BE2C (cell line): Measurements from ENCODE around the gene TPM1.

ENCODE experiments used
- DNase-seq: peaks from one replicate; pipeline ENCODE4 v3.0.0-alpha.2; 2020
- H3K27me3 ChIP-seq: fragments of 250-450 bp; sonication (Bioruptor Pico); 2 replicates; pipeline ENCODE4 v1.5.1; 2020; ENCODE audit warnings: mild to moderate bottlenecking
- H3K36me3 ChIP-seq: fragments of 250-450 bp; sonication (Bioruptor Pico); 2 replicates; pipeline ENCODE4 v1.5.1; 2020; ENCODE audit warnings: mild to moderate bottlenecking
- H3K4me1 ChIP-seq: fragments of 250-450 bp; sonication (Bioruptor Pico); 2 replicates; pipeline ENCODE4 v1.5.1; 2020
- H3K4me3 ChIP-seq: 2 replicates; pipeline ENCODE4 v1.5.1; 2011; ENCODE audit warnings: low read depth, low read length
- H3K9me3 ChIP-seq: fragments of 250-450 bp; sonication (Bioruptor Pico); 2 replicates; pipeline ENCODE4 v1.5.1; 2020
- TF ChIP-seq, protein P1 (sequence below): IDR thresholded peaks from 2 replicates; pipeline ENCODE4 v1.5.1; 2012; ENCODE audit warnings: mild to moderate bottlenecking, low read depth, low read length

TPM1 gene

DNA sequence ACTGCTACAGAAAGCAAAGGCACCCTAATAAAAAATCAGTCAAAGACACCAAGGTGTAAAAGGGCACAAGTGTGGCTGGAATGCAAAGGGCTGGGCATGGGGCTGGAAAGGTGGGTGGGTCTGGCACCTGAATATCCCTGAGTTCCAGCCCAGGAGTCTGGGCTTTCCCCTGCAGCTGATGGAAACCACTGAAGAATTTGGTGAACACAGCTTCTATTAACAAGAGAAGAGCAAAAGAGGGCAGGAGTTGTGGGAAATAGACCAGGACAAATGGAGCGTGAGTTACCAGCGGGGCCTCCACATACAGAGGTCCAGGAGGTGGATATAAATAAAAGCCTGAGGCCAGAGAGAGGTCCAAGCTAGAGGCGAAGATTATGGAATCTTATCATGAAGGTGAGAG lies 45.1 kb upstream of the TPM1 start:
- TF ChIP-seq, protein P1, sequence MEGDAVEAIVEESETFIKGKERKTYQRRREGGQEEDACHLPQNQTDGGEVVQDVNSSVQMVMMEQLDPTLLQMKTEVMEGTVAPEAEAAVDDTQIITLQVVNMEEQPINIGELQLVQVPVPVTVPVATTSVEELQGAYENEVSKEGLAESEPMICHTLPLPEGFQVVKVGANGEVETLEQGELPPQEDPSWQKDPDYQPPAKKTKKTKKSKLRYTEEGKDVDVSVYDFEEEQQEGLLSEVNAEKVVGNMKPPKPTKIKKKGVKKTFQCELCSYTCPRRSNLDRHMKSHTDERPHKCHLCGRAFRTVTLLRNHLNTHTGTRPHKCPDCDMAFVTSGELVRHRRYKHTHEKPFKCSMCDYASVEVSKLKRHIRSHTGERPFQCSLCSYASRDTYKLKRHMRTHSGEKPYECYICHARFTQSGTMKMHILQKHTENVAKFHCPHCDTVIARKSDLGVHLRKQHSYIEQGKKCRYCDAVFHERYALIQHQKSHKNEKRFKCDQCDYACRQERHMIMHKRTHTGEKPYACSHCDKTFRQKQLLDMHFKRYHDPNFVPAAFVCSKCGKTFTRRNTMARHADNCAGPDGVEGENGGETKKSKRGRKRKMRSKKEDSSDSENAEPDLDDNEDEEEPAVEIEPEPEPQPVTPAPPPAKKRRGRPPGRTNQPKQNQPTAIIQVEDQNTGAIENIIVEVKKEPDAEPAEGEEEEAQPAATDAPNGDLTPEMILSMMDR: no peak
- Histone ChIP-seq H3K9me3 (no peaks in the 10 kb centered on the region), H3K4me1 (peaks cover 9% of the 10 kb centered on the region), H3K27me3 (no peaks in the 10 kb centered on the region), H3K4me3 (no peak overlapping the region), H3K36me3 (no peaks in the 10 kb centered on the region)
- DNase-seq: no peak

DNA sequence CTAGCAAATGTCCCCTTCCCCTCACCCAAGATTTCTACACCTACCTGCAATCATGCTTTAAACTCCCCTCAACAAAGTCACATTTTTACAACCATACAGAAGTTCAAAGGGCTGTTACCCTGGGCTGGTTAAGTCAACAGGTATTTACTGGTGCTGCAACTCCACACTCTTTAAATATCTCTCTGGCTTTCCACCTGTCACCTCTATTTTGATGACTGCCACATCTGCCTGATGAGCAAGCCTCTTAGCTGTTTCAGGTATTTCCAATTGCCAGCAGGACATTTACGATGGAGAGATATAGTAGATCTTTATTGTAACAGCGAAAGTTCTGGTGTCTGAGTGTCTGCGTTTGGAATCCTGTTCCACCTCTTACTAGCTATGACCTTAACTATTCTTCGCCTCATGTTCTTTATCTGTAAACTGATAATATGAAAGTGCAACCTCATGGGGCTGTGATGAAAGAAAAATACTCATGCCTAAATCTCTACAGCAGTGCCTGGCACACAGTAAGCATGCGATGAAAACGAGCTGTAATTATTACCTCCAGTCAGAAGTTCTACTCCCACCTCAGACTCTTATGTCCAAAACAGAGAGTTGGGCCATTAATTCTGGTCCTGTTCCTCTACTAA lies 44.2 kb upstream of the TPM1 start:
- Histone ChIP-seq H3K9me3 (no peaks in the 10 kb centered on the region), H3K27me3 (no peaks in the 10 kb centered on the region), H3K4me1 (peaks cover 9% of the 10 kb centered on the region), H3K4me3 (no peak overlapping the region), H3K36me3 (no peaks in the 10 kb centered on the region)
- TF ChIP-seq, protein P1: no peak
- DNase-seq: no peak

DNA sequence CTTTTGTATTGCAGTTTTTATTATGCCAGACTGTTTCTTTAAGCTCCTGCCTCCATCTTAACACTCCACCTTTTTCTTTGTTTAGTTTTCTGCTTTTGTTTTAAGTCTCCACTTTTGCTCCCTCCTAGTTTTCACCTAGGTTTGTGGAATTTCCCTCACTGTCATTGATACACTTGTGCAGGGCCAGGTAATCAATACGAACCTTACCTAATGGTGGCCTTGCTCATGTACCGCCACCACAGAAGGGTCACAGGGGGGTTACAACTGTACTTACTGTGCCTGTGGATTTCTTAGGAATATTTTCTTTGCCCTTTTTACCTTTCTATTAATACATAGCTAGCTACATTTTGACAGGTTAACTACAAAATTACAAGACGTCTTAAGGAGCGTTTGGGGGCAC lies 43.4 kb upstream of the TPM1 start:
- H3K9me3 ChIP-seq: no peaks in the 10 kb centered on the region
- TF ChIP-seq, protein P1: no peak
- no peaks in the 10 kb centered on the region for H3K27me3 ChIP-seq
- no peak for DNase-seq
- H3K4me1 ChIP-seq: peaks cover 9% of the 10 kb centered on the region
- H3K4me3 ChIP-seq: no peak overlapping the region
- no peaks in the 10 kb centered on the region for H3K36me3 ChIP-seq

DNA sequence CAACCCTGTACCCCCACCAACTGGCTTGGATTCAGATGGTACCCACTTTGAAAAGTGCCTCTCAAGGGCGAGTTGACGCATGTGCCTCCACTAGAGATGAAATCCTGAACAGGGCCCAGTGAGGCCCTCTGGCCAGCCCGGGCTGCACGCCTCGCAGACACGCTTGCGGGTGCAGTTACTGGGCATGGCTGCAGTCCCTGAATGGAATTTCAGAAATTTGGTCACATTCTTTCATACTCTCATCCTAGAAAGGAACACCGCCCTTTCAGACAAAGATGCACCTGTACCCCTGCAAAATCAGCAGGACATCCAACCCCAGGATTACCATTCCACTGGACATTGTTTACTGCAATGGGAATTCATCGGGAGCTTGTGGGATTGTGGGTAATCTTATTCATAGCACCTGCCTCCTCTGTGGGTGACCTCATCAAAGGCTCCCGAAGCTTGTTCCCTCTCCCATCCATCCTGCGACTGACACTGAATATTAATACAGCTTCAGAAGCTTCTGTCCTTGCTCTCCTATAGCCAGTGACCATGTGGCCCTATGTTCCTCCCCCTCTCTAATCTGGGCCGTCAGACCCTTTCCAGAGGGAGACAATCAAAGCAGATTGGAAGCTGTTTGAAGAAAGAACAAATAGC lies 42.5 kb upstream of the TPM1 start:
- TF ChIP-seq, protein P1: no peak
- H3K36me3 ChIP-seq: no peaks in the 10 kb centered on the region
- H3K27me3 ChIP-seq: no peaks in the 10 kb centered on the region
- no peak overlapping the region for H3K4me3 ChIP-seq
- H3K9me3 ChIP-seq: no peaks in the 10 kb centered on the region
- DNase-seq: no peak
- peaks cover 6% of the 10 kb centered on the region for H3K4me1 ChIP-seq

DNA sequence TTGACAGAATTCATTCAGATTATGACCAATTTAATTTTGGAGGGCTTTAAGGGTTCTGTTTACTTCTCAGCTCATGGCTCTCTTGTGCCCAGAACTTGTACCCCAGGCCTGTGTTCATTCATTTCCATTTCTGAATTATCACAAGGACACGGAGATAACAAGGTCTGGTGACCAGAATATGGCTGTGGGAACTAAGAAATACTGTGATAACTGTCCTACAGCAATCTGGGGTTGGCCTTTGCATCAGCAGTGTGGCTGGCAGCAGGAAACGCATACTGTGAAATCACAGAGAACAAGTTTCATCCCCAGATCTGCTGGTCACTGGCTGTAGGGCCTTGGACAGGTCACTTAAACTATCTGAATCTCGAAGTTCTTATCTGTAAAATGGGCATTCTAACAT lies 41.8 kb upstream of the TPM1 start:
- TF ChIP-seq, protein P1: no peak
- Histone ChIP-seq H3K4me3 (no peak overlapping the region), H3K36me3 (no peaks in the 10 kb centered on the region), H3K27me3 (no peaks in the 10 kb centered on the region), H3K4me1 (peaks cover 6% of the 10 kb centered on the region), H3K9me3 (no peaks in the 10 kb centered on the region)
- DNase-seq: no peak

DNA sequence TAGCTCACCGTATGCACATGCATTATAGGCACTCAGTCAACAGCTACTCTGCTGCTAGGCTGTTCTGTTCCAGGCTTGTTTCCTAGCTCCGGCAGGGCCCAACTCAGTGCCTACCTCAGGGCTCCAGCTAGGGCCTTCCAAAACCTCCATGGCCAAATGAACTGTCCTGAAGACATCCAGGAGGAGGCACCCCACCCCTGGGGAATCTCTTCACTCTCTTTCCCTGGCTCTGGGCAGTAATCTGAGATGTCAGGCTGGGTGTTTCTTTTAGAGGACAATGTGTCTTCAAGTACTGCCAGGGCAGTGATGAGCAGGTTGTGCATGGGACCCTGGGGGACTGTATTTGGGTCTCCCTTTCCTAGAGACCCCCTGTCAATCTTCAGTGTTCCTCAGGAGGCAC lies 38.3 kb upstream of the TPM1 start:
- no peaks in the 10 kb centered on the region for H3K27me3 ChIP-seq
- TF ChIP-seq, protein P1: no peak
- no peak overlapping the region for H3K4me3 ChIP-seq
- H3K36me3 ChIP-seq: no peaks in the 10 kb centered on the region
- peaks cover 6% of the 10 kb centered on the region for H3K4me1 ChIP-seq
- H3K9me3 ChIP-seq: no peaks in the 10 kb centered on the region
- DNase-seq: no peak
